ENCODE results near the gene VPS35L. TPM values are rescaled to one million over a fixed set of nuclear protein-coding genes. Genes with fewer than 3 reads are reported as not detected.
"Not testable (repeated sequence)": the region's sequence is repeated elsewhere in the genome, so short reads cannot be mapped to it uniquely, and the experiment has no call there.

Gene VPS35L
- total RNA-seq, 6 experiments from 2014 or later, result 65.6 to 81.9 (median 76.8) TPM

DNA sequence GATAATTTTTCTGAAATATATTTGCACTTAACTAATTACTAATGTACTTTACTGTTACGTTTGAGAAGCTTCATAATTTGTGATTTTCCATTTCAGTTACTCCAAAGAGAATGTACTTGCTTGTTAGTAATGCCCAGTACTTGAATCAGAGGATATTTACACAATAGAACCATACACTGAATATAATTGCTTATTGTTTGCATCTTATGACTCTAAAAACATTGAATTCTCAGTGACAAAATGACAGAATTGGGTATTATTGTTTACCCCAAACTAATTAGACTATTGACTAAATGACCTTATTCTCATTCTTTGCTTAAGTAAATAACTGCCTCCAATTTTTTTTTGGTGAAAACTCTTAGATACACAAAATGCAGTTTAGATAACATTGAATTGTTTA lies 22.9 kb upstream of the VPS35L start:
- no peaks in the 10 kb centered on the region for H3K9me3 Mint-ChIP-seq
- H3K36me3 Mint-ChIP-seq (ENCODE audit: low read depth), result peaks cover 24% of the 10 kb centered on the region

DNA sequence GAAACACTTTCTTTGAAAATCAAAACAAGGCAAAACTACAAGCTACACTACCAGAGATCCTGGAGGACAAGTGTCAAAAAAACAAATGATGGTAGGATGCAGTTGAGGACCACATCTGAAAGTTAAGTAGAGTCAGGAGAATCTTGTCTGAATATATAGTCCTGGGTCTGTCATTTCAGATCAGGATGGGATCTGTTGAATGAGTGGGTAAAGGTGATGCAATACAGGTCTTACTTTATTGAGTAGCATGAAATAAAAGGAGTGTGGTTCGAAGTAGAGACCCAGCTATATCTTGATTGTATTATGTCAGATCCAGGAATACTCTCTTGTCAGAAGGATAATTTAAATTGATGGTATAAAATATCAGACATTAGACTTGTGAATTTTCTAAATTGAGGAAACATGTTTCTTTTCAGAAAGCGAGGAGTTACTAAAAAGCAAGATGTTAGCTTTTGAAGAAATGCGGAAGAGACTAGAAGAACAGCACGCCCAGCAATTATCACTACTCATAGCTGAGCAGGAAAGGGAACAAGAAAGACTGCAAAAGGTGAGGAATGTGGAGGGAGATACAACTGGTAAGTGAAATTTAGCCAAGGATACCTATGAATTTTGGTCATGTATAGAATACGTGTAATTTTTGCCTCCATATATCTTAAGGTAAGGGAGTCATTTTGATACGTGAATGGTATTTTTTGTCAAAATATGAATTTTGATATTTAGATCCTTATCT lies 15.1 kb upstream of the VPS35L start:
- Mint-ChIP-seq H3K4me1 (ENCODE audit: low read depth) (no peaks in the 10 kb centered on the region), H3K27ac (no peak overlapping the region), H3K9me3 (no peaks in the 10 kb centered on the region), H3K36me3 (ENCODE audit: low read depth) (peaks cover 43% of the 10 kb centered on the region), H3K27me3 (ENCODE audit: insufficient read depth) (peaks cover 2% of the 10 kb centered on the region; the same call in 1 of the 2 replicates), H3K4me3 (no peak overlapping the region)
- no peak for DNase-seq
- TF ChIP-seq, protein P1, sequence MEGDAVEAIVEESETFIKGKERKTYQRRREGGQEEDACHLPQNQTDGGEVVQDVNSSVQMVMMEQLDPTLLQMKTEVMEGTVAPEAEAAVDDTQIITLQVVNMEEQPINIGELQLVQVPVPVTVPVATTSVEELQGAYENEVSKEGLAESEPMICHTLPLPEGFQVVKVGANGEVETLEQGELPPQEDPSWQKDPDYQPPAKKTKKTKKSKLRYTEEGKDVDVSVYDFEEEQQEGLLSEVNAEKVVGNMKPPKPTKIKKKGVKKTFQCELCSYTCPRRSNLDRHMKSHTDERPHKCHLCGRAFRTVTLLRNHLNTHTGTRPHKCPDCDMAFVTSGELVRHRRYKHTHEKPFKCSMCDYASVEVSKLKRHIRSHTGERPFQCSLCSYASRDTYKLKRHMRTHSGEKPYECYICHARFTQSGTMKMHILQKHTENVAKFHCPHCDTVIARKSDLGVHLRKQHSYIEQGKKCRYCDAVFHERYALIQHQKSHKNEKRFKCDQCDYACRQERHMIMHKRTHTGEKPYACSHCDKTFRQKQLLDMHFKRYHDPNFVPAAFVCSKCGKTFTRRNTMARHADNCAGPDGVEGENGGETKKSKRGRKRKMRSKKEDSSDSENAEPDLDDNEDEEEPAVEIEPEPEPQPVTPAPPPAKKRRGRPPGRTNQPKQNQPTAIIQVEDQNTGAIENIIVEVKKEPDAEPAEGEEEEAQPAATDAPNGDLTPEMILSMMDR (IDR thresholded peaks at IDR 0.05), result no peak

More for the DNA sequence above, 22.9 kb upstream of the VPS35L start:
- no peak overlapping the region for H3K4me3 Mint-ChIP-seq
- no peaks in the 10 kb centered on the region for H3K4me1 Mint-ChIP-seq (ENCODE audit: low read depth)
- DNase-seq, result no peak
- H3K27me3 Mint-ChIP-seq (ENCODE audit: insufficient read depth), result no peaks in the 10 kb centered on the region
- H3K27ac Mint-ChIP-seq, result no peak overlapping the region
- TF ChIP-seq, protein P1 (IDR thresholded peaks at IDR 0.05), result no peak

DNA sequence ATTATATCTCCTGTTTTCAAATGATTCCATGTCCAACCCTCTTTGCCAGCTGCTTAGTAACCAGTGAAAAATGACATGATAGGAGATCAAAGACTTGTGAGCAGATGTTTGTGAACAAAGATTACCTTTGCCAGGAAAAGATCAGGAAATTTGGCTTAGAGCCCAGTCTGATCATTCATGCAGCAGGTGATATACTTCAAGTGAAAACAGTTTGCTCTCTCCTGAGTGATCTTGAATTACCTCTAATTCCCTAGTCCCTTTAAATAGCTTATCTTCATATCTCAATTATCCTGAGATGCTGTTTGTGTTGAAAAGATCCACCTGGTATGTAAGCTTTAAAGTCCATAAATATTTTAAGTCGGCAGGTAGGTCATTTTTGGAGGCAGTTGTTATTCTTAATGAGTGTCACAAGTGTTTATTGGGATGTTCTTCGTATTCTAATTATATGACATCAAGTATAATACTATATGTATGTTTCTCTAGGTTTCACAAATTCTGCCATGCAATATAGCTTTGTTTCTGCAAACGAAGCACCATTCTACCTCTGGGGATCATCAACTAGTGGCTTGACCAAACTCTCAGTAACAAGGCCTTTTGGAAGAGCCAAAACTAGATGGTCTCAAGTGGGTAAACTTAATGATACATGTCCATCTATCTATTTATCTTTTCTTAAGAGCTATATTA lies 13.2 kb upstream of the VPS35L start:
- no peak for DNase-seq
- Mint-ChIP-seq H3K9me3 (no peaks in the 10 kb centered on the region), H3K36me3 (ENCODE audit: low read depth) (peaks cover 30% of the 10 kb centered on the region), H3K4me1 (ENCODE audit: low read depth) (no peaks in the 10 kb centered on the region), H3K27ac (no peak overlapping the region), H3K27me3 (ENCODE audit: insufficient read depth) (peaks cover 2% of the 10 kb centered on the region; the same call in 1 of the 2 replicates), H3K4me3 (no peak overlapping the region)
- TF ChIP-seq, protein P1 (IDR thresholded peaks at IDR 0.05), result no peak

GRCh38 chr16:19543278-19543996 lies 12.1 kb upstream of the VPS35L start:
- H3K36me3 Mint-ChIP-seq (ENCODE audit: low read depth), result peaks cover 30% of the 10 kb centered on the region
- H3K4me1 Mint-ChIP-seq (ENCODE audit: low read depth); H3K27ac Mint-ChIP-seq; H3K27me3 Mint-ChIP-seq (ENCODE audit: insufficient read depth); H3K4me3 Mint-ChIP-seq; DNase-seq; H3K9me3 Mint-ChIP-seq: not testable (repeated sequence)

- Mint-ChIP-seq H3K4me3 (no peak overlapping the region), H3K36me3 (ENCODE audit: low read depth) (peaks cover 12% of the 10 kb centered on the region), H3K27me3 (ENCODE audit: insufficient read depth) (no peaks in the 10 kb centered on the region), H3K9me3 (no peaks in the 10 kb centered on the region), H3K4me1 (ENCODE audit: low read depth) (no peaks in the 10 kb centered on the region), H3K27ac (no peak overlapping the region)
- DNase-seq, result no peak
- TF ChIP-seq, protein P1 (IDR thresholded peaks at IDR 0.05), result no peak
Measured at GRCh38 chr16:19548144-19548543, 7.4 kb upstream of the VPS35L start.

Measured in HFFc6 (cell line).